ENCODE data around the gene FAM20B.

FAM20B gene

DNA sequence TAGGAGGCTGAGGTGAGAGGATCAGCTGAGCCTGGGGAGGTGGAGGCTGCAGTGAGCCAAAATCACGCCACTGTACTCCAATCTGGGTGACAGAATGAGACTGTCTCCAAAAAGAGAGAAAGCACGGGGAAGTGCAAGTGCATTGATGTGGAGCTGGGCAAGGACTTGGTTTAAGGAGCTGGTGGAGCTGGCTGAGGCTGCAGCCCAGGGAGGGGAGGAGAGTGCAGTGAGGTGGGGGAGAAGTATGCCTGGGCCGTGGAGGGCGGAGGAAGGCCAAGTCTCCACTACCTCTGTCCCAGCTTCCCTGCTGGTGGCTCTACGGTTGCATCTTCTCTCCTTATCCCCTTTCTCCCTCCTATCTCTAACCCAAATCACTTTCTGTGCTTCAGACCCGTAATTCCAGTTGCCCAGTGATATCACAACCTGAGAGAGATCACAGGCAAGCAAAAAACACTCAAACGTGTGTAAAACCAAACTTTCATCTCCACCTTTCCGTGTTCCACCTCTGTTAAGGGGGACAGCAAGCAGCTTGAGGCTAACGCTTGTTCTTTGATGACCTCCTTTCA, 67.3 kb downstream of the FAM20B start:
- no peak for DNase-seq

DNA sequence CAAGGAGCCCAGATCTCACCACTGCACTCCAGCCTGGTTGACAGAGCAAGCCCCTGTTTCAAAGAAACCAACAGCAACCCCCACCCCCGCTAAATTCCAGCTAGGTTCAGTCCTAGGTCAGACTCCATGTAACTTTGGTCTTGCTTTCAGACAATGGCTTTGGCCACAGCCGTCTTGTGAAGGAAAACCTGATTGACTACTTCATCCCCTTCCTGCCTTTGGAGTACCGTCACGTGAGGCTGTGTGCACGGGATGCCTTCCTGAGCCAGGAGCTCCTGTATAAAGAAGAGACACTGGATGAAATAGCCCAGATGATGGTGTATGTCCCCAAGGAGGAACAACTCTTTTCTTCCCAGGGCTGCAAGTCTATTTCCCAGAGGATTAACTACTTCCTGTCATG, 69.1 kb downstream of the FAM20B start:
- no peak for DNase-seq

DNA sequence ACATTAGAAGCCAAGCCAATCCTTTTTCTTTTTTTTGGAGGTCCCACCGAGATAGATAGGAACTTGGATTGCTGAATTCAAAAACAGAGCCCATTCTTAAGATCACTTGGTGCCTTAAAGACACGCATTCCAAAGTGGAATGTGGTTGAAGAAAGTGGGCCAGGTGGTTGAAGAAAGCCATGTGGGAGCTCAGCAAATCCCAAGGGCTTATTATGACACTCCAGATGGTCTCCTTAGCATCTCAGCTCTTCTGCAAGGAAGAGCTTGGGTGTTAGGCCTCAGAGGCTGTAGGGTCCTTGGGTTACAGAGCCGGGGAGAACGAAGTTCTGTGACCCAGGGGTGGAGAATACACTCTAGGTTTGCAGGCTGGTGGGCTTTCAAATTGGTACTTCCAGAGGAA, 69.7 kb downstream of the FAM20B start:
- DNase-seq: no peak

DNA sequence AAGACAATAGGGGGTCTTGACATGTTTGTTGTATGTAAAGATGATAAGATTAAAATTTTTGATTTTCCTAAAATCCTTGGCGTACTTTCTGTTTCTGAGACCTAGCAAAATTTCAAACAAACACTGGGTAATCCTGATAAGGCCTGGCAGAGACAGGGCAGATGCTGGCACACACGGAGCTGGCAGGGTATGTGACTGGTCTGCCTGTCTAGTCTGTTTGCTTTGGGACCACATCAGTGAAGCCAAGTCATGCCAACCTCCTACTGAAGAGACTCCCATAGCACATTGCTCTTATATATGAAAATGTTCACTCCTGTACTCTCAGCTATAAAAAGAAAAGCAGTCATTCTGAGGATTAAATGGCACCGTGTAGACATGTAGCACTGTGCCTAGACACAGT, 70.2 kb downstream of the FAM20B start:
- no peak for DNase-seq

DNA sequence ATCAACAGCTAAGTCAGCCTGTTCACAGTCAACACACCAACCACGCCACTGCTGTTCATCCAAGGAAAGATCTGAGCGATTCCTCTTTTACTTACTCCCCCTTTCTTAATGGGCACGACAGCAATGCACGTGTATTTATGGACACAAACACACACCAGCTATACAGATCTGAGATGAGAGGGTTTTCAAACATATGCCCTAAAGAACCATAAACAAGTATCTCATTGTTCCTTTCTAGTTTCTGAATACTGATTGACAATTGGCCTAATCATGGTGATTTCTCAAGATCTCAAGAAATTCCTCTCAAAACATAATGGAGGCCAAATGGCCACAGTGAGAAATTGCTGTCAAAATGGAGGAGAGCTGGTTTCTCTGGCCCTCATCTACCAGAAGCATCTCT, 74.2 kb downstream of the FAM20B start:
- no peak for DNase-seq

DNA sequence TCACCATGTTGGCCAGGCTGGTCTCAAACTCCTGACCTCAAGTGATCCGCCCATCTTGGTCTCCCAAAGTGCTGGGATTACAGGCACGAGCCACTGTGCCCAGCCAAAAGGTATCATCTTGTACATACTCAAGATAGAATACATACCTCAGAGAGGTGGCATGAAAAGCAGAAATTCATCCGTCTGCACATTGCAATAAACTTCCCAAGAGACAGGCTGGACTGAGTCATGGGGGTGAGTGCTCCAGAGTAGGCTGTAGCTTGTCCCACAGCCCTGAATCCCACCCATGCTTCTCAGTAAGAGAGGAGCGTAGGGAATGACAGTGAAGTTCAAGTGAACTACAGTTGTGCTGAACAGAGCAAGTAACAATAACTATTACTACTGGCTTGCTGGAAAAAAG, 75.9 kb downstream of the FAM20B start:
- DNase-seq: no peak

DNA sequence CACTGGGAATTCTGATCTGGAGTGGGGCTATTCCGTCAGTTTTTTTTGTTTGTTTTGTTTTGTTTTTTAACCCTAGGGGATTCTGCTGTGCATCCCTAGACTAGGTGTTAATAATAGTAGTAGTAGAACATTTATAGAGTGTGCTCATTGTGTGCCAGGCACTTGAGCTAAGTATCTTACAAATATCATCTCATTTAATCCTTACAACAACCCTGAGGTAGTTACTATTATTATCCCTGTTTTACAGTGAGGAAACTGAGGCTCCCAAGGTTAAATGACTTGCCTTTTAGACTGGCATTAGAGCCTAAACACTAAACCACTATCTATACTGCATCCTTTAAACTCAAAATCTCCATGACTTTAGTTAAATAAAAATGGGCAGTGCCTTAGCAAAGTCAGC, 78.3 kb downstream of the FAM20B start:
- DNase-seq: no peak

DNA sequence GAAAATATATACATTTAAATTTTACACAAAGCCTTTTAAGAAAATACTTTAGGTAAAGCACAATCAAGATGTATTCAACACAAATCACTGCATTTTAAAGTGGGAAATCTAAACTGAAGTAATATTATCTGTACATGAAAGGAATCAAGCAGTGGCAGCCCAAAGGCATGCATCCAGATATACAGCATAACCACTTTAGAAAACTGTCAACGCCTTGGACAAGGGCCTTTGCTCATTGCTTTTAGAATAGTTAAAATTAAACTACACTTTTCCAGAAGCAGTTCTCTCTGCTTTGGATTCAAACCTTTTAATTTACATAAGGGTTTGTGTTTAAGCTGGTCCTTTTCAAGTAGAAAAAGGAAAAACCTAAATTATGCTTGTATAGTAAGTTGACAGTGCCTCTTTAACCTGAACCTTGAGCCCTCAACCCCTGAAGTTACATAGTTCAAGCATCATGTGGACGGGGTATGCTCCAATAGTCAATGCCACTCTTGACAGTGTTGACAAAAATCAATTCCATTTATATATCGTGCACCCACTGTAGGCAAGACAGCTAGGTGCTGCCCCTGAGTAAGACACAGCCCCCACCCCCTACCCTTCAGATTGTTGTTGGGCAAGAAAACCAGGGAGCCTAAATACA, 79.0 kb downstream of the FAM20B start:
- DNase-seq: no peak

DNA sequence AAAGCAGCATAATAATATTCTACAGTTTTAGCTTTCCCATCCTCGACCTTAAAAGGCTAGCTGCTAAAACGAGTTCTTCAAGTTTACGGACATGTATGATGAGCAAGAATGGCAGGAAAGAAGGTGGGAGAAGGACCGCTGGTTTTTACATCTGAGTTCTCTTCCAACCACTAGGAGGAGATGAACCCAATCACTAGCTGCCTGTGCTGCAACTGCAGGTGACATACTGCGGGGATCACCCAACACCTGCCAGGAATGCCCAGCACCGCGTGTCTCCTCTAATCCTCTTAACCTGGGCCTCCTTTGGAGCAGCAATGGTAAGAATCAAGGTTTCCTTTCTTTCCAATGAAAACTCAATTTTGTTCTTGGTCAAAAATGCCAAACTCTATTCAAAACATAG, 79.7 kb downstream of the FAM20B start:
- DNase-seq: no peak

DNA sequence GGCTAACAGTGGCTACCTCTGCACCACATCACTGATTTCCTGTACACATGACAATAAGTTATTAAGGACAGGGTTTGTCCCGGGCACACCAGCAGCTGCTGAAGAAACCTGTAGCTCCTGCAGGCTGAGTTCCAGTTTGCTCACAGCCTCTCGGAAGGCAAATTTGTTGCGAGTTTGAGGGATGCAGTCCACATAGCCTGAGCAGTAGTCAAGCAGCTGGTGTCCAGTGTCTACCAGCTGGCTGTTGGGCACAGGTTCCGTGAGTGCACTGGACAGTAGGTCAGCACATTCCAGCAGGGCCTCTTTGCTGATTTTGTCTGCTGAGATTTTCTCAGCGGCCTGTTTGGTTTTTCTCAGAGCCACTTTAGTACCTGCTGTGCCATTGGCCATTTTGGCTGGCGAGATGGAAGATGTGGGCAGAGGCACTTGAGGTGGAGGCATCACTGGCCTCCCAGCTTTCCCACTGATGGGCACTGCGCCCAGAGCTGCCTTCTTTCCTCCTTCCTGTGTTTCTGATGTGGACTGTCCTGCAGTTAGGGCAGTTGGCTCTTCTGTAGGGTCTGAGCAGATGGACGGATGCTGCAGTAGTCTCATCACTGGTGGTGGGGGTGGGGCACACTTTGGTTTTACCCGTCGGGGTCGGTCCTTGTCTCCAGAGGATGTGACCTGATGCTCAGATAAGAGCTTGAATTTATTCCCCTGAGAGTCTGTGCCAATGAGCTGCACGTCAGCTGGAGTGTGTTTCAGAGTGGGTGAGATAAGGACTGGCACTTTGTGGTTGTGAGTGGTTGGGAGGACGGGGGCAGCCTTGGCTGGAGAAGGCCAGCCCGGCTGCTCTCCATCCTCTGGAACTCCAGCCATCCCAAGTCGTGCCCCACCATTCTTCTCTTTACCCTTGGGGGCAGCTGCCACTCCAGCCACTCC, 82.3 kb downstream of the FAM20B start:
- DNase-seq: no peak

DNA sequence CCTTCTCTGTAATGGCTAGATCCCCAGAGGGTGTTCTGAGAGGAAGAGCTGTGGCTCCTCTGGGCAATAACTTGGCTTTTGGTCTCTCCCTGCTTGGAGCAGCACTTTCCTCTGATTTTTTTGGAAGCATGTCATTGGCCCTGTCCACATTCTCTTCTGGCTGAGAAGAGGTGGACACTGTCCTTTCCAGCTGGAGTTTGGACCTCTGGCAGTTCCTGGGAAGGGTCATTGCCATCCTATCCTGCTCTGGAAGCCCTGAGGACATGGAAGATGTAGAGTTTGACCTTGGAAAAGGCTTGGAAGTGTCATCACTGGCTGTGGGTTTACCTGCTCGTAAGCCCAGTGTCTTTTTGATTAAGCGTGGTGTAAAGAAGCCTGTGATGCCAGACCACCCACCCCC, 83.0 kb downstream of the FAM20B start:
- DNase-seq: no peak

DNA sequence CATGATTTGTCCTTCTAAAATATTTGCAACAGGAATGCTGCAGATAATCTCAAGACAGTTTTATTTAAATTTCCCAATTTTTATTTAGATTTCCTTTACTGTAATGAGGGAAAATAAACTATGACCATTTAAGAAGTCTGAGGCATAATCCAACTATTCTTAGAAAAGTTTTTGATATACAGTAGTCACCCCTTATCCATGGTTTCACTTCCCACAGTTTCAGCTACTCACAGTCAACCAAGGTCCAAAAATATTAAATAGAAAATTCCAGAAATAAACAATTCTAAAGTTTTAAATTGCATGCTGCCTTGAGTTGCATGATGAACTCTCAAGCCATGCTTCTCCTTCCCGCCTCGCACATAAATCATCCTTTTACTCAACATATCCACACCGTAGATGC, 89.5 kb downstream of the FAM20B start:
- no peak for DNase-seq

DNA sequence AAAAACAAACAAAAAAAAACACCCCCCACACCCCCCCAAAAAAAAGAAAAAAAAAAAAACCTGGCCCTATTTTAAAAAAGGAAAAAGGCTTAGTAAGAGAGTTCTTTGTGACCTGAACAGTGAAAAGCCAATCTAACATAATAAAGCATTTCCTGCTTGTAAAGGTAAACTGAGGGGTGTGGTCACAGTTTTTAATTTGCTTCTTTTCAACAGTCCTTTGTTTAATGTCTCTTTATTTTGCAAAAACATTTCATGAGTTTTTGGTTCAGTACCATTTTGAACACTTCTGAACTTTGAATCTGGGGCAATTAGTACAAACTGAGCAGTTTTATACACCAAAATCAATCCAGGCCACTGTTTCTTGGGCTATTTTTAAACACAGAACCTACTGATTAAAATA, 93.8 kb downstream of the FAM20B start:
- DNase-seq: no peak

DNA sequence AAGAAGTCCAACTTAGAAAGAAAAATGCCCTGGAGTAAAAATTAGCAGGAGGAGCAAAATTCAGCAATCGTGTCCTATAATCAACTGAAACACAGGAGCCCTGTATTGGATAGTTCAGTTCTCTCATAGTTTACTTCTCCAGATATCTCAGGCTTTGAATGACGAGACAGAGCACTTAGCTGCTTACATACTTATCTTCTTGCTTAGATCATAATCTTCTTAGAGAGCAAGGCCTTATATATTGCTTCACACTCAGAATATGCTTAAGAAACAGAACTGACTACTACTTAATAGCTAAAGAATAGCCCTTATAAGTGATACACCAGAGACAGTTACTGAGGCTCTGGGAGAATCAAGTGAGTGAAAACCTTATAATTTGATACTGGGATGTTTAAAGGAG, 95.0 kb downstream of the FAM20B start:
- no peak for DNase-seq

DNA sequence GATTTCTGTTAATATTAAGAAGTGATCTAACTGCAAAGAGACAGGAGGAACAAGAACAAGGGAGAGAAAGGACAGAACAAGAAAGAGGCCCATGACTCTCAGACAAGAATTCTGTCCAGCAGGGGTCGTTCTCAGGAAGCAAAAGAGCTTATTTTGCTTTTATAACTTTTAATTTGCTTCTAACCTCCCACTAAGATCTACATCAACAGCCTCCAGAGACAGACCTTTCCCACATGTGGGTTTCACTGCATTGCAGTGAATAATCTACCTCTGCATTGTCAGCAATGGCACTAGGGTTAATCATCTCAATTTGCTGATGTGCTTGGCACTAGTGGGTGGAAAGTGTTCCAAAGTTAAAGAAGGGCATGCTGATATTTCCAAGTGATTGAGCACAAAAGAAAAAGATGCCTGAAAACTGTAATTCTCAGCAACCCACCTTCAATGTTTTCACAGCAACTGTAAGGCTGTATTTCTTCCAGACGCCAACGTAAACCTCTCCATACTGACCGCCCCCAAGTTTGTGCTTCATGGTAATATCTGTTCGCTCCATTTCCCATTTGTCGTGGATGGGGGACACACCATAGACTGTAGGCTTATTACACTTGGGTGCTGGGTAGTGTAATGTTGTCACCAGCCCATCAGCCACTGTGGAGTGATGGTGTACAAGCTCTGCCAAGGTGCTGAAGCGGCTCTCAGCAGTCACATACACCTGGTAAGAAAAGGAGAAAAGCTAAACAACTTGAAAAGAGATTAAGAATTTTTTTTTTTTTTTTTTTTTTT, 95.7 kb downstream of the FAM20B start:
- DNase-seq: no peak

DNA sequence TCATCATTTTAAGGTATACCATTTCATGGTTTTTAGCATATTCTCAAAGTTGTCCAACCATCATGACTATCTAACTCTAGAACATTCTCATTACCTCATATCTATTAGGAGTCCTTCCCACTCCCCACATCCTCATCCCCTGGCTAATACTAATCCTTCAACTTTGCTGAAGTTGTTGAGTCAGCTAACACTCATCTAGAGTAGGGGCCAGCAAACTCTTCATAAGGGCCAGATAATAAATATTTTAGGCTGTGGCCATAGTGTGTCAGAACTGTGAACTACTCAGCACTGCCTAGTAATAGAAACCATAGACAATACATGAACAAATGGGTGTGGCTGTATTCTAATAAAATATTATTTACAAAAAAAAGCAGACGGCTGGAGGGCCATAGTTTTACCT, 99.2 kb downstream of the FAM20B start:
- no peak for DNase-seq

Measured in SIG-M5 (cell line).